ENCODE data around the gene HRC.
"Not testable (repeated sequence)": the region's sequence is repeated elsewhere in the genome, so short reads cannot be mapped to it uniquely, and the experiment has no call there.

Gene HRC

GRCh38 chr19:49133621-49134454 is 21.4 kb downstream of the HRC start:
- Histone ChIP-seq H3K9me3 (ENCODE audit: insufficient read depth, low read length) (peaks cover 3% of the 10 kb centered on the region; the same call in 1 of the 2 replicates), H3K4me1 (ENCODE audit: insufficient read depth, insufficient read length) (peaks cover 7% of the 10 kb centered on the region), H3K27me3 (ENCODE audit: insufficient read depth, insufficient read length) (no peaks in the 10 kb centered on the region), H3K4me3 (ENCODE audit: insufficient read length, low read depth) (no peak overlapping the region), H3K9ac (ENCODE audit: insufficient read length, low read depth) (no peak overlapping the region), H3K36me3 (ENCODE audit: insufficient read depth, insufficient read length, low read length) (peaks cover 17% of the 10 kb centered on the region)
- TF ChIP-seq ZNF274 (IDR thresholded peaks at IDR 0.05; ENCODE audit: low read depth, low read length) (no peak), YY1 (IDR thresholded peaks at IDR 0.05; ENCODE audit: insufficient read depth, insufficient read length) (no peak), SUZ12 (IDR thresholded peaks at IDR 0.05; ENCODE audit: extremely low read depth, insufficient read depth, insufficient read length) (no peak)
- DNase-seq (ENCODE audit: low read depth, low spot score), result no peak

DNA sequence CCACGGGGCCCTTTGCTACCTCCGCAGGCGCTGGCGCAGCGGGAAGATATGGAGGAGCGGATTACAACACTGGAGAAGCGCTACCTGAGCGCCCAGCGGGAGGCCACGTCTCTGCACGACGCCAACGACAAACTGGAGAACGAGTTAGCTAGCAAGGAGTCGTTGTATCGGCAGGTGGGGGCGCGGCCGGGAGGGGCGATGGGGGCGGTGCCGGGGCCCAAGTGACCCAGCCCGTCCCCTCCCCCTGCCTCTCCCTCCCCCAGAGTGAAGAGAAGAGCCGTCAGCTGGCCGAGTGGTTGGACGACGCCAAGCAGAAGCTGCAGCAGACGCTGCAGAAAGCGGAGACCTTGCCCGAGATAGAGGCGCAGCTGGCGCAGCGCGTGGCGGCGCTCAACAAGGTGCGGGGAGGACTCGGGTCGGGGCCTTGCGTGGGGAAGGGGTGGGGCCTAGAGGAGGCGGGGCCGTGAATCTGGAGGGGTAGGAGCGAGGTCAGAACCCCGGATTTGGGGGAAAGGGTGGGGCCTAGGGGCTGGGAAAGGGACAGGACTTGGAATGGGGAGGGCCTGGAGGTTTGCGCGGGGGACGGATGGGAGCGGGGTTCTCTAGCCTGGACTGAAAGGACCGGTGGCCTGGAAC is 22.1 kb downstream of the HRC start:
- H3K27me3 ChIP-seq (ENCODE audit: insufficient read depth, insufficient read length), result no peaks in the 10 kb centered on the region
- TF ChIP-seq SUZ12 (IDR thresholded peaks at IDR 0.05; ENCODE audit: extremely low read depth, insufficient read depth, insufficient read length), result no peak
- TF ChIP-seq ZNF274 (IDR thresholded peaks at IDR 0.05; ENCODE audit: low read depth, low read length), result no peak
- no peak for TF ChIP-seq YY1 (IDR thresholded peaks at IDR 0.05; ENCODE audit: insufficient read depth, insufficient read length)
- no peak overlapping the region for H3K4me3 ChIP-seq (ENCODE audit: insufficient read length, low read depth)
- H3K9me3 ChIP-seq (ENCODE audit: insufficient read depth, low read length), result peaks cover 3% of the 10 kb centered on the region; the same call in 1 of the 2 replicates
- H3K36me3 ChIP-seq (ENCODE audit: insufficient read depth, insufficient read length, low read length), result peaks cover 17% of the 10 kb centered on the region
- no peak overlapping the region for H3K9ac ChIP-seq (ENCODE audit: insufficient read length, low read depth)
- no peak for DNase-seq (ENCODE audit: low read depth, low spot score)
- H3K4me1 ChIP-seq (ENCODE audit: insufficient read depth, insufficient read length), result peaks cover 7% of the 10 kb centered on the region

DNA sequence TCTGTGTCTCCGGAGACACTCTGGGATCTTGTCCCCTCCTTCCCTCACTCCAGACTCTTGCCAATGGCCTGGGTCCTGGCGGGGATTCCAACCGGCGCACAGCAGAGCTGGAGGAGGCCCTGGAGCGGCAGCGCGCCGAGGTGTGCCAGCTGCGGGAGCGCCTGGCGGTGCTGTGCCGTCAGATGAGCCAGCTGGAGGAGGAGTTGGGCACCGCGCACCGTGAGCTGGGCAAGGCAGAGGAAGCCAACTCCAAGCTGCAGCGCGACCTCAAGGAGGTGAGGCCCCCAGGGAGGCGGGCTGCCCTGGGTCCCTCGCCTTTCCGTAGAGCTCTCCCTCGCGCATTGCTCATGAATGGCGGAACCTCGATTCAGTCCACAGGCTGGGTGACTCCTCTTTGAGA is 24.9 kb downstream of the HRC start:
- H3K27me3 ChIP-seq (ENCODE audit: insufficient read depth, insufficient read length), result no peaks in the 10 kb centered on the region
- DNase-seq (ENCODE audit: low read depth, low spot score), result no peak
- TF ChIP-seq SUZ12 (IDR thresholded peaks at IDR 0.05; ENCODE audit: extremely low read depth, insufficient read depth, insufficient read length) (no peak), ZNF274 (IDR thresholded peaks at IDR 0.05; ENCODE audit: low read depth, low read length) (no peak)
- peaks cover 7% of the 10 kb centered on the region for H3K4me1 ChIP-seq (ENCODE audit: insufficient read depth, insufficient read length)
- peaks cover 10% of the 10 kb centered on the region for H3K36me3 ChIP-seq (ENCODE audit: insufficient read depth, insufficient read length, low read length)
- no peak overlapping the region for H3K4me3 ChIP-seq (ENCODE audit: insufficient read length, low read depth)
- H3K9ac ChIP-seq (ENCODE audit: insufficient read length, low read depth), result no peak overlapping the region
- H3K9me3 ChIP-seq (ENCODE audit: insufficient read depth, low read length), result no peaks in the 10 kb centered on the region

DNA sequence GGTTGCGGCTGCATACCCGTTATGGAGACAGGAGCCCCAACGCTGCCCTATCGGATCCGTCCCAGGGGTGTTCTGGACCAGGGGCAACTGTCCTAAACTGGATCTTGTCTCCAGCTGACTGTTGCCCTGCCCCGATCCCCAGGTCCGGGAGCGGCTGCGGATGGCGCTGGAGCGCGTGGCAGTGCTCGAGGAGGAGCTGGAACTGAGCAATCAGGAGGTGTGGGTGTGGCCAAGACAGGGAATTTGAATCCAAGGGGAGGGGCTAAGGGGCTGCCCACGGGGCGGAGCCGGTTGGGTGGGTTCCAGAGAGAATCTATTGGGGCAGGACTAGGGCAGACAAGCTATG is 26.0 kb downstream of the HRC start:
- Histone ChIP-seq H3K9ac (ENCODE audit: insufficient read length, low read depth) (peak overlapping the region; percentile 42), H3K9me3 (ENCODE audit: insufficient read depth, low read length) (no peaks in the 10 kb centered on the region), H3K4me3 (ENCODE audit: insufficient read length, low read depth) (peak overlapping the region; percentile 49), H3K27me3 (ENCODE audit: insufficient read depth, insufficient read length) (no peaks in the 10 kb centered on the region), H3K36me3 (ENCODE audit: insufficient read depth, insufficient read length, low read length) (peaks cover 5% of the 10 kb centered on the region), H3K4me1 (ENCODE audit: insufficient read depth, insufficient read length) (peaks cover 4% of the 10 kb centered on the region)
- TF ChIP-seq ZNF274 (IDR thresholded peaks at IDR 0.05; ENCODE audit: low read depth, low read length), result no peak
- TF ChIP-seq YY1 (IDR thresholded peaks at IDR 0.05; ENCODE audit: insufficient read depth, insufficient read length), result no peak
- no peak for TF ChIP-seq SUZ12 (IDR thresholded peaks at IDR 0.05; ENCODE audit: extremely low read depth, insufficient read depth, insufficient read length)
- DNase-seq (ENCODE audit: low read depth, low spot score), result no peak

DNA sequence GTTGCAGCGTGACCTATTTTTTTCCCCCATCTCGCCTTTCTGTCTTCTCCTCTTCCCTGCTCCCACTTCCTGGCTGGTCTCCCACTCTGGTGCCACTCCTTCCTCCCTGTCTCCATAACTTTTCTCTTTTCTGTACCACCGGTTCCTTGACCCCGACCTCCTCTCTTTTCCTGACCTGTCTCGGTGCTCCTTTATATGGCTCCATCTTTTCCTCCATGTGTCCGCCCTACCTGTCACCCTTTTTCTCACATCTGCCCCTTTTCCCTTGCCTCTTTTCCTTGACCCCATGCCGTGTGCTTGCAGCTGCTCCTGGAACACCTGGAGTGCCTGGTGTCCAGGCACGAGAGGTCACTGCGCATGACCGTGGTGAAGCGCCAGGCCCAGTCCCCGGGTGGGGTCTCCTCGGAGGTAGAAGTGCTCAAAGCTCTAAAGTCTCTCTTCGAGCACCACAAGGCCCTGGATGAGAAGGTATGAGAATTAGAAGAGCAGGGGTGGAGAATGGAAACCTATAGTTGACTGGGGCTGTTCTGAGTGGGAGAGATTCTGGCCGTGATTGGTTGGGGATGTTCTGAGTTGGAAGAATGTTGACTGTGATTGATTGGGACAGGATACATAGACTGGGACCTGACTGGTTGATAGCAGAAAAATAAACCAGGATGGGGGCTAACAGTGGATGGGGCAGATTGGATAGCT is 26.5 kb downstream of the HRC start:
- peaks cover 4% of the 10 kb centered on the region for H3K4me1 ChIP-seq (ENCODE audit: insufficient read depth, insufficient read length)
- TF ChIP-seq ZNF274 (IDR thresholded peaks at IDR 0.05; ENCODE audit: low read depth, low read length) (no peak), YY1 (IDR thresholded peaks at IDR 0.05; ENCODE audit: insufficient read depth, insufficient read length) (no peak), SUZ12 (IDR thresholded peaks at IDR 0.05; ENCODE audit: extremely low read depth, insufficient read depth, insufficient read length) (no peak)
- H3K27me3 ChIP-seq (ENCODE audit: insufficient read depth, insufficient read length), result no peaks in the 10 kb centered on the region
- peak overlapping the region; percentile 49 for H3K4me3 ChIP-seq (ENCODE audit: insufficient read length, low read depth)
- H3K9me3 ChIP-seq (ENCODE audit: insufficient read depth, low read length), result no peaks in the 10 kb centered on the region
- peak overlapping the region; percentile 42 for H3K9ac ChIP-seq (ENCODE audit: insufficient read length, low read depth)
- H3K36me3 ChIP-seq (ENCODE audit: insufficient read depth, insufficient read length, low read length), result no peaks in the 10 kb centered on the region
- DNase-seq (ENCODE audit: low read depth, low spot score), result no peak

GRCh38 chr19:49127674-49128544 is 27.3 kb downstream of the HRC start:
- no peak for TF ChIP-seq ZNF274 (IDR thresholded peaks at IDR 0.05; ENCODE audit: low read depth, low read length)
- no peak for TF ChIP-seq YY1 (IDR thresholded peaks at IDR 0.05; ENCODE audit: insufficient read depth, insufficient read length)
- no peak for TF ChIP-seq SUZ12 (IDR thresholded peaks at IDR 0.05; ENCODE audit: extremely low read depth, insufficient read depth, insufficient read length)
- Histone ChIP-seq H3K9me3 (ENCODE audit: insufficient read depth, low read length) (no peaks in the 10 kb centered on the region), H3K4me1 (ENCODE audit: insufficient read depth, insufficient read length) (peaks cover 4% of the 10 kb centered on the region), H3K4me3 (ENCODE audit: insufficient read length, low read depth) (peak overlapping the region; percentile 49), H3K27me3 (ENCODE audit: insufficient read depth, insufficient read length) (no peaks in the 10 kb centered on the region), H3K9ac (ENCODE audit: insufficient read length, low read depth) (peak overlapping the region; percentile 29), H3K36me3 (ENCODE audit: insufficient read depth, insufficient read length, low read length) (no peaks in the 10 kb centered on the region)
- DNase-seq (ENCODE audit: low read depth, low spot score), result peak; percentile 80

- not testable (repeated sequence) for H3K9me3 ChIP-seq (ENCODE audit: insufficient read depth, low read length); H3K4me1 ChIP-seq (ENCODE audit: insufficient read depth, insufficient read length); DNase-seq (ENCODE audit: low read depth, low spot score); H3K27me3 ChIP-seq (ENCODE audit: insufficient read depth, insufficient read length); H3K9ac ChIP-seq (ENCODE audit: insufficient read length, low read depth); H3K36me3 ChIP-seq (ENCODE audit: insufficient read depth, insufficient read length, low read length)
- H3K4me3 ChIP-seq (ENCODE audit: insufficient read length, low read depth), result peak overlapping the region; percentile 41
Observed at GRCh38 chr19:49127225-49127624, 28.0 kb downstream of the HRC start.
